GM12878 (cell line): ENCODE results near the gene MAN2B2. TPM values are rescaled to one million over a fixed set of nuclear protein-coding genes. Genes with fewer than 3 reads are reported as not detected.

Source experiments
- CBX3 ChIP-seq: fragments of 200-600 bp; sonication (generic); IDR thresholded peaks from 2 replicates; pipeline ENCODE4 v1.6.1; 2016; ENCODE audit warnings: low read depth, borderline replicate concordance
- CEBPZ ChIP-seq: fragments of 150-350 bp; IDR thresholded peaks from 2 replicates; pipeline ENCODE4 v1.6.1; 2016; ENCODE audit warnings: low read depth, low read length
- CREB1 ChIP-seq: IDR thresholded peaks from 2 replicates; pipeline ENCODE4 v1.6.1; 2012; ENCODE audit warnings: low read depth, mild to moderate bottlenecking, inconsistent platforms
- CREM ChIP-seq: IDR thresholded peaks from 2 replicates; pipeline ENCODE4 v1.6.1; 2014; ENCODE audit warnings: antibody characterized with exemption, low read depth
- DPF2 ChIP-seq: fragments of 450-650 bp; IDR thresholded peaks from 2 replicates; pipeline ENCODE4 v1.6.1; 2017; ENCODE audit warnings: mild to moderate bottlenecking
- ESRRA ChIP-seq: IDR thresholded peaks from 2 replicates; pipeline ENCODE4 v1.6.1; 2012; ENCODE audit warnings: mild to moderate bottlenecking, low read length, improper control_type of control experiment
- FOS ChIP-seq: IDR thresholded peaks from 3 replicates; pipeline ENCODE4 v1.6.1; 2011; ENCODE audit warnings: borderline replicate concordance; ENCODE audit not compliant: insufficient read length; ENCODE audit errors: extremely low read depth
- FOXK2 ChIP-seq: fragments of 450-650 bp; IDR thresholded peaks from 2 replicates; pipeline ENCODE4 v1.6.1; 2017; ENCODE audit warnings: mild to moderate bottlenecking, moderate library complexity
- IKZF2 ChIP-seq, 2 experiments: fragments of 450-650 bp; IDR thresholded peaks; 2 replicates each; pipeline ENCODE4 v1.6.1; 2017; ENCODE audit warnings: mild to moderate bottlenecking in 2 of 2, moderate library complexity in 2 of 2
- MLLT1 ChIP-seq: fragments of 450-650 bp; IDR thresholded peaks from 2 replicates; pipeline ENCODE4 v1.6.1; 2016; ENCODE audit warnings: mild to moderate bottlenecking
- MTA3 ChIP-seq: IDR thresholded peaks from 2 replicates; pipeline ENCODE4 v1.6.1; 2012; ENCODE audit warnings: low read length, inconsistent platforms, borderline replicate concordance
- NFYB ChIP-seq: IDR thresholded peaks from 2 replicates; pipeline ENCODE4 v1.6.1; 2011; ENCODE audit warnings: low read depth, mild to moderate bottlenecking, low read length, improper control_type of control experiment, moderate library complexity; ENCODE audit not compliant: insufficient read depth
- NR2F1 ChIP-seq: fragments of 450-650 bp; conservative IDR thresholded peaks from 2 replicates; pipeline ENCODE4 v1.6.1; 2017; ENCODE audit warnings: mild to moderate bottlenecking
- POLR2AphosphoS2 ChIP-seq: IDR thresholded peaks from 2 replicates; pipeline ENCODE4 v1.6.1; 2011; ENCODE audit warnings: low read depth, mild to moderate bottlenecking, low read length, improper control_type of control experiment, moderate library complexity
- POLR2AphosphoS5 ChIP-seq: IDR thresholded peaks from 2 replicates; pipeline ENCODE4 v1.6.1; 2011; ENCODE audit warnings: mild to moderate bottlenecking, low read length, inconsistent platforms
- RAD21 ChIP-seq: IDR thresholded peaks from 2 replicates; pipeline ENCODE4 v1.6.1; 2011; ENCODE audit warnings: mild to moderate bottlenecking, low read depth, low read length, moderate library complexity; ENCODE audit not compliant: insufficient read depth
- RCOR1 ChIP-seq: conservative IDR thresholded peaks from 2 replicates; pipeline ENCODE4 v1.6.1; 2012; ENCODE audit warnings: low read depth, low read length, improper control_type of control experiment
- SRF ChIP-seq, 2 experiments: IDR thresholded peaks; 2 replicates each; pipeline ENCODE4 v1.6.1; 2011; ENCODE audit warnings: low read depth in 2 of 2, low read length in 2 of 2, mild to moderate bottlenecking in 1 of 2, moderate library complexity in 1 of 2
- SUPT20H ChIP-seq: IDR thresholded peaks from 2 replicates; pipeline ENCODE4 v1.6.1; 2011; ENCODE audit warnings: low read depth, mild to moderate bottlenecking, low read length, moderate library complexity, borderline replicate concordance; ENCODE audit not compliant: control insufficient read depth
- TAF1 ChIP-seq: IDR thresholded peaks from 2 replicates; pipeline ENCODE4 v1.6.1; 2011; ENCODE audit warnings: mild to moderate bottlenecking, low read depth, low read length, borderline replicate concordance
- ZNF207 ChIP-seq: fragments of 450-650 bp; IDR thresholded peaks from 2 replicates; pipeline ENCODE4 v1.6.1; 2014; ENCODE audit warnings: antibody characterized with exemption, mild to moderate bottlenecking, borderline replicate concordance
- ZNF592 ChIP-seq: fragments of 450-650 bp; IDR thresholded peaks from 2 replicates; pipeline ENCODE4 v1.6.1; 2017; ENCODE audit warnings: mild to moderate bottlenecking, moderate library complexity
- polyA plus RNA-seq, 11 experiments: library from polyadenylated mRNA; depleted of rRNA in 4 of 11; unstranded in 6 of 11; stranded (reverse) in 5 of 11; fragments of >200 nt; fragmentation: Nextera tagmentation in 4 of 11; fragmentation: Illumina TruSeq in 1 of 11; extraction: Ambion mirVana in 4 of 11; extraction: Trizol in 1 of 11; gene quantifications; 1 replicate in 1 of 11; 2 replicates in 10 of 11; pipeline versions ENCODE4 v1.2.1 to v1.2.3, GENCODE V29; 2011 to 2016; ENCODE audit warnings: inconsistent platforms in 2 of 11, missing spikeins in 2 of 11, low read depth in 1 of 11
- total RNA-seq, 4 experiments: library from RNA; depleted of rRNA in 3 of 4; stranded (reverse); fragments of >200 nt in 3 of 4; fragmentation: Illumina TruSeq in 1 of 4; extraction: Trizol in 1 of 4; gene quantifications; 2 replicates each; pipeline versions ENCODE4 v1.2.1 to v1.2.3, GENCODE V29; 2013 to 2021

The MAN2B2 gene
- total and polyA plus RNA-seq, 10 of the 15 experiments (the other 5 are each of a cell fraction or from before 2014, with no cell fraction given) = 0.47 to 14.5 (median 7.0) TPM

GRCh38 chr4:6640292-6641163 is 65.5 kb downstream of the MAN2B2 start, which contains the start of gene MRFAP1 (continued):
- TF ChIP-seq RAD21 (no peak), FOS (no peak), SRF (IDR thresholded peaks at IDR 0.05; ENCODE audit: low read depth in 2 of 2, low read length in 2 of 2) (no peak), CEBPZ (no peak), ZNF207 (peak; percentile 43; the same call in 1 of the 2 replicates), ZNF592 (no peak), RCOR1 (0 out of 2 replicates have a peak, but pooled peaks have one; percentile 35), NFYB (no peak), POLR2AphosphoS2 (peak; percentile 69; the same call in 1 of the 2 replicates), CREM (peak; percentile 36; the same call in 1 of the 2 replicates), SUPT20H (no peak), CREB1 (peak; percentile 72), DPF2 (no peak), NR2F1 (no peak), CBX3 (no peak), POLR2AphosphoS5 (peak; percentile 94), FOXK2 (no peak), TAF1 (peak; percentile 99), ESRRA (no peak), IKZF2 (IDR thresholded peaks at IDR 0.05) (peak; percentile 30 to 52; a peak in 1 of 4 replicates), MTA3 (no peak), MLLT1 (0 out of 2 replicates have a peak, but pooled peaks have one; percentile 54)
